Loucy (cell line): ENCODE data around the gene OR5K3.

Experiments used
- H2AFZ ChIP-seq: fragments of 200-600 bp; sonication (generic); 2 replicates; pipeline ENCODE4 v1.6.0; 2016; ENCODE audit warnings: antibody characterized with exemption, mild to moderate bottlenecking, low read length, moderate library complexity
- H3F3A ChIP-seq: fragments of 200-600 bp; 2 replicates; pipeline ENCODE4 v1.6.0; 2016; ENCODE audit warnings: antibody characterized with exemption, low read depth, mild to moderate bottlenecking
- H3K27me3 ChIP-seq: fragments of 200-600 bp; sonication (generic); 2 replicates; pipeline ENCODE4 v1.6.1; 2014; ENCODE audit warnings: low read length, mild to moderate bottlenecking; ENCODE audit not compliant: insufficient read depth, poor library complexity, severe bottlenecking
- H3K36me3 ChIP-seq: fragments of 200-600 bp; sonication (generic); 2 replicates; pipeline ENCODE4 v1.6.1; 2016; ENCODE audit warnings: low read length; ENCODE audit not compliant: insufficient read depth
- H3K4me1 ChIP-seq: fragments of 200-600 bp; sonication (generic); 2 replicates; pipeline ENCODE4 v1.5.1; 2014; ENCODE audit warnings: low read length, mild to moderate bottlenecking; ENCODE audit not compliant: insufficient read depth, poor library complexity, severe bottlenecking
- H3K4me2 ChIP-seq: fragments of 200-600 bp; sonication (generic); 2 replicates; pipeline ENCODE4 v1.6.0; 2014; ENCODE audit warnings: antibody characterized with exemption, low read length, low read depth, mild to moderate bottlenecking; ENCODE audit not compliant: poor library complexity, severe bottlenecking
- H3K4me3 ChIP-seq: fragments of 200-600 bp; sonication (generic); 2 replicates; pipeline ENCODE4 v1.5.1; 2014; ENCODE audit warnings: low read length, mild to moderate bottlenecking, mixed read lengths; ENCODE audit not compliant: poor library complexity, severe bottlenecking
- H3K79me2 ChIP-seq: fragments of 200-600 bp; sonication (generic); 2 replicates; pipeline ENCODE4 v1.6.1; 2014; ENCODE audit warnings: low read length; ENCODE audit not compliant: insufficient read depth
- H3K9ac ChIP-seq: fragments of 200-600 bp; sonication (generic); 2 replicates; pipeline ENCODE4 v1.6.0; 2014; ENCODE audit warnings: mild to moderate bottlenecking, low read depth, low read length, moderate library complexity; ENCODE audit not compliant: poor library complexity, severe bottlenecking
- H3K9me2 ChIP-seq: fragments of 200-600 bp; sonication (generic); replicated peaks from 2 replicates; pipeline ENCODE4 v1.6.1; 2016; ENCODE audit warnings: low read depth, low read length, mixed read lengths
- H3K9me3 ChIP-seq: fragments of 200-600 bp; sonication (generic); 2 replicates; pipeline ENCODE4 v1.6.1; 2014; ENCODE audit warnings: mild to moderate bottlenecking, antibody characterized with exemption, low read length, low read depth; ENCODE audit not compliant: insufficient read depth
- H4K20me1 ChIP-seq: fragments of 200-600 bp; sonication (generic); 2 replicates; pipeline ENCODE4 v1.6.0; 2014; ENCODE audit warnings: antibody characterized with exemption, low read length, mild to moderate bottlenecking; ENCODE audit not compliant: insufficient read depth, poor library complexity, severe bottlenecking
- CTCF ChIP-seq: fragments of 200-600 bp; sonication (generic); conservative IDR thresholded peaks from 2 replicates; pipeline ENCODE4 v1.5.1; 2014; ENCODE audit warnings: mild to moderate bottlenecking, antibody characterized with exemption, low read length
- EZH2phosphoT487 ChIP-seq: fragments of 200-600 bp; IDR thresholded peaks from 2 replicates; pipeline ENCODE4 v1.6.1; 2018; ENCODE audit warnings: antibody characterized with exemption, mild to moderate bottlenecking, moderate library complexity, borderline replicate concordance

Gene OR5K3

GRCh38 chr3:98404010-98404409 lies 13.5 kb downstream of the OR5K3 start:
- H3K79me2 ChIP-seq, result no peaks in the 10 kb centered on the region
- TF ChIP-seq CTCF, result no peak
- TF ChIP-seq EZH2phosphoT487, result no peak
- no peaks in the 10 kb centered on the region for H3K9me2 ChIP-seq

GRCh38 chr3:98406034-98406433 lies 15.6 kb downstream of the OR5K3 start:
- H3K4me3 ChIP-seq, result no peak overlapping the region
- no peak overlapping the region for H3K9ac ChIP-seq
- no peak overlapping the region for H2AFZ ChIP-seq
- H3K9me2 ChIP-seq, result no peaks in the 10 kb centered on the region
- no peaks in the 10 kb centered on the region for H3K36me3 ChIP-seq
- no peaks in the 10 kb centered on the region for H3K27me3 ChIP-seq
- TF ChIP-seq CTCF (no peak), EZH2phosphoT487 (no peak)
- no peak overlapping the region for H3K4me2 ChIP-seq
- H3K79me2 ChIP-seq, result no peaks in the 10 kb centered on the region
- no peaks in the 10 kb centered on the region for H3K4me1 ChIP-seq
- no peaks in the 10 kb centered on the region for H3F3A ChIP-seq
- H3K9me3 ChIP-seq, result peaks cover 3% of the 10 kb centered on the region; the same call in 1 of the 2 replicates
- H4K20me1 ChIP-seq, result no peaks in the 10 kb centered on the region

More at GRCh38 chr3:98404010-98404409, 13.5 kb downstream of the OR5K3 start:
- Histone ChIP-seq H3K27me3 (no peaks in the 10 kb centered on the region), H3F3A (no peaks in the 10 kb centered on the region), H2AFZ (no peak overlapping the region), H3K4me2 (no peak overlapping the region), H3K4me1 (no peaks in the 10 kb centered on the region), H3K36me3 (no peaks in the 10 kb centered on the region), H3K9me3 (peaks cover 3% of the 10 kb centered on the region; the same call in 1 of the 2 replicates), H4K20me1 (no peaks in the 10 kb centered on the region), H3K4me3 (no peak overlapping the region), H3K9ac (no peak overlapping the region)

- no peak overlapping the region for H2AFZ ChIP-seq
- H3K9ac ChIP-seq, result no peak overlapping the region
- H3K4me1 ChIP-seq, result no peaks in the 10 kb centered on the region
- H3K79me2 ChIP-seq, result no peaks in the 10 kb centered on the region
- H3K36me3 ChIP-seq, result no peaks in the 10 kb centered on the region
- no peak overlapping the region for H3K4me2 ChIP-seq
- H4K20me1 ChIP-seq, result no peaks in the 10 kb centered on the region
- H3K9me2 ChIP-seq, result no peaks in the 10 kb centered on the region
- no peak overlapping the region for H3K4me3 ChIP-seq
- TF ChIP-seq EZH2phosphoT487 (no peak), CTCF (no peak)
- H3K27me3 ChIP-seq, result no peaks in the 10 kb centered on the region
- no peaks in the 10 kb centered on the region for H3F3A ChIP-seq
- peaks cover 11% of the 10 kb centered on the region; the same call in 1 of the 2 replicates for H3K9me3 ChIP-seq
Observed at GRCh38 chr3:98432575-98432974, 42.1 kb downstream of the OR5K3 start.
